ENCODE data around the gene SLC4A4.

DNA sequence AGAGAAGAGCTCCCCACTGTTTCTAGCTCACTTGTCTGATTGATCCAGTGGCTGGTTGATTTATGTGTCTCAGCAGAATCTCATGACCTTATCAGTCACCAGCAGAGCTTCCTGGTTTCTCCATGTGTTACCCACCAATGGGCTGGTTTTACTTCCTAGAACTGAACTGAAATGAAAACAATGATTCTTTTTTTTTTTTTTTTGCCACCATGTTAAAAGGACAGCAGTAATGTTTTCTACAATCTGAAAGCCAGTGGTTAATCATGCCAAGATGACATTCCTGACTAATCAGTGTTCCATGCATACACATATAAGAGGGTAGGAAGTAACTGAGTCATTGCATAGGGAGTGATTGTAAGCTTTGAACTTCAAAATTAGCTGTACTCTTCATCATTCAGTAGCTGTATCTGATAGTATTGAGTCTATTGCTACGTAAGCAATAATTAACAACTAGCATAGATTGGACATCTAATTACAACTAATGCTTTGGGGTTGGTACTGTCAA, 67.7 kb downstream of the SLC4A4 start:
- TF ChIP-seq, protein P1, sequence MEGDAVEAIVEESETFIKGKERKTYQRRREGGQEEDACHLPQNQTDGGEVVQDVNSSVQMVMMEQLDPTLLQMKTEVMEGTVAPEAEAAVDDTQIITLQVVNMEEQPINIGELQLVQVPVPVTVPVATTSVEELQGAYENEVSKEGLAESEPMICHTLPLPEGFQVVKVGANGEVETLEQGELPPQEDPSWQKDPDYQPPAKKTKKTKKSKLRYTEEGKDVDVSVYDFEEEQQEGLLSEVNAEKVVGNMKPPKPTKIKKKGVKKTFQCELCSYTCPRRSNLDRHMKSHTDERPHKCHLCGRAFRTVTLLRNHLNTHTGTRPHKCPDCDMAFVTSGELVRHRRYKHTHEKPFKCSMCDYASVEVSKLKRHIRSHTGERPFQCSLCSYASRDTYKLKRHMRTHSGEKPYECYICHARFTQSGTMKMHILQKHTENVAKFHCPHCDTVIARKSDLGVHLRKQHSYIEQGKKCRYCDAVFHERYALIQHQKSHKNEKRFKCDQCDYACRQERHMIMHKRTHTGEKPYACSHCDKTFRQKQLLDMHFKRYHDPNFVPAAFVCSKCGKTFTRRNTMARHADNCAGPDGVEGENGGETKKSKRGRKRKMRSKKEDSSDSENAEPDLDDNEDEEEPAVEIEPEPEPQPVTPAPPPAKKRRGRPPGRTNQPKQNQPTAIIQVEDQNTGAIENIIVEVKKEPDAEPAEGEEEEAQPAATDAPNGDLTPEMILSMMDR (IDR thresholded peaks at IDR 0.05) = no peak
- TF ChIP-seq EP300 (IDR thresholded peaks at IDR 0.05) (no peak), POLR2A (IDR thresholded peaks at IDR 0.05) (no peak)
